ENCODE data around the gene BLOC1S5.
"Not testable (repeated sequence)": the region's sequence is repeated elsewhere in the genome, so short reads cannot be mapped to it uniquely, and the experiment has no call there.

Gene BLOC1S5

DNA sequence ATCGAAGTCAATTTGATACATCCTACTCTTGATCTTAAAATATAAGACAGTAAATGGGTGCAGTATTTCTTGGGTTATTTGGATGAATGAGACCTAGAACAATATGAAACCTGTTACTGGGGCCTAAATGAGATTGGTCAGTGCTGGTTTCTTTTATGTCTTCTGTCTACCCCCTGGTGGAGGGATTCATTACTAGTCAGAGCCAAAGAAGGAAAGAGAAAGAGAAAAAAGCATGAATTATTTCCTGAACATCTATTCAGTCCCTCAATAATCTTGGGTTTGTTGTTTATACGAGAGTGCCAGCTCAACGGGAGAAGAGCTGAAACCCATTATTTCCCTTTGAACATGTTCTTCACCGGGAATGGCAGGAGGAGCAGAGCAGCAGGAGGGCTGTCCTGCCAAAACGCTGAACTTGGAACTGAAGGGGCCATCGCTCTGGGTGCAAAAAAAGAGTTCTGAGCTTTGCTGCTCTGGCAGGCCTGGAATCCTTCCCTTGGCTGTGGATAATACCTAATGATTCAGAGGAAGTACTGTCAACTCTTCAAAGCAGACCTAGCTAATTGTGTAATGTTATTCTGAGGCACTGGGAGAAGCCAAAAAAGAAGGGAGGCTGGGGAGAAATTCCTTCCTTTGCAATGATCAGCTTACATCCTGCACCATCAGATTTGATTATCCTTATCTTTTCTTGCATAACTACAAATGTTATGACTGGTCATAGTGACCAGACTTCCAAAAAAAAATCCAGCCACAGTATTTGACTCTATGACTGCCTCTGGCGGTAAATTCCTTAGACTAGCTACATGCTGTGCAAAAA, 72.0 kb downstream of the BLOC1S5 start:
- peak; percentile 22 for DNase-seq

DNA sequence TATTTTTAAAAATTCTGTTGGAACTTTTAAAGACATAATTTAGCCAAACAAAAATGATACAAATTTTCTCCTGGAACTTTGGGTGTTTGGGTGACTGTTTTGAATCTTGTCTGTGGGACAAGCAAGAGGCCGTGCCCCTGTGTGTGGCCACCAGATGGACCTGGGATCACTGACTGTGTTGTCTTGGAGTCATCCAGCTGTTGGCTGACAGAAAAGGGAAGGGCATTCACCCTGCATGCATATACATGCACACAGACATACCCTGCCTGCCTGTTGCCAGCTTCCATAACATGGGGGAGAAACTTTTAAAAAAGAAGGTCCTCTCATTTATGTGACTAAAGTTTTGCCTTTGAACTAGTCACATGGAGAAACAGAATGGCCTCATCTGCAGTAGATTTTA, 72.7 kb downstream of the BLOC1S5 start:
- DNase-seq = no peak

DNA sequence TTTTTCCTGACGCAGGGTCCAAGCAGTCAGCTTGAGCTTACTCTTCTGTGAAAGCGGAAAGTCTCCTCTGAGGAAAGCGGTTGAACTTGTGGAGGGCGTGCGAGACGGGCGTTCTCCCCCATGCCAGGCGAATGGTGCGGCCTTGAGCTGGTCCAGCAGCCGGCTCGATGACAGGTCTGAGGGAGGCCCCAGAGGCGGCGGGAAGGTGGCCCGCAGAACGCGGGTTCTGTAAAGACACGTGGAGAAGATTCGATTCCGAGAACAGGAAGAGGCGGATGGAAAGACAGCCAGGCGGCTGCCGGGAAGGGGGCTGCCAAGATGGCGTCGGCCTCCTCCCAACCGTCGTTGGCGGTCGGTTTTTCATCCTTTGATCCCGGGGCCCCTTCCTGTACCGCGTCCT, 78.0 kb downstream of the BLOC1S5 start:
- DNase-seq = no peak

DNA sequence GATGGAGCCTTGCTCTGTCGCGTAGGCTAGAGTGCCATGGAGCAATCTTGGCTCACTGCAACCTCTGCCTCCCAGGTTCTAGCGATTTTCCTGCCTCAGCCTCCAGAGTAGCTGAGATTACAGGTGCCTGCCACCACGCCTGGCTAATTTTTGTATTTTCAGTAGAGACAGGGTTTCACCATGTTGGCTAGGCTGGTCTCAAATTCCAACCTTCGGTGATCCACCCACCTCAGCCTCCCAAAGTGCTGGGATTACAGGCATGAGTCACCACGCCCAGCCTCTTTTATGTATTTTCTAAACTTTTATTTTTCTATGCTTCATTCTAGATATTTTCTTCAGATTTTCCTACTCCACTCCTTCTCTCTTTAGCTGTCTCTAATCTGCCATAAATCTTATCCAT, 80.2 kb downstream of the BLOC1S5 start:
- not testable (repeated sequence) for DNase-seq

DNA sequence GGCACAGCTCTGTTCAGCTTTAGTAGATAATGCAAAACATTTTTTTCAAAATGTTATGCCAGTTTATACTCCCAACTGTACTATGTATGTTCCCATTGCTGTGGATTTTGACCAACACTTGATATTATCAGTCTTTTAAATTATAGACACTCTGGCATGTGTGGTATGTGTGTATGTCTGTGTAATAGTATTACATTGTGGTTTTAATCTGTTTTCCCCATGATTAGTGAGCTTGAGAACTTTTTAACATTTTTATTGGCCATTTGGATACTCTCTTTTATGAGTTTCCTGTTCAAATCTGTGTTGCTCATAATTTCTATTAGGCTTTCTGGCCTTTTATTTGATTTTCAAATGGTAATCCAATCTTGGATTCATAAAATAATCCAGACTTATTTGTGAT, 84.4 kb downstream of the BLOC1S5 start:
- no peak for DNase-seq

DNA sequence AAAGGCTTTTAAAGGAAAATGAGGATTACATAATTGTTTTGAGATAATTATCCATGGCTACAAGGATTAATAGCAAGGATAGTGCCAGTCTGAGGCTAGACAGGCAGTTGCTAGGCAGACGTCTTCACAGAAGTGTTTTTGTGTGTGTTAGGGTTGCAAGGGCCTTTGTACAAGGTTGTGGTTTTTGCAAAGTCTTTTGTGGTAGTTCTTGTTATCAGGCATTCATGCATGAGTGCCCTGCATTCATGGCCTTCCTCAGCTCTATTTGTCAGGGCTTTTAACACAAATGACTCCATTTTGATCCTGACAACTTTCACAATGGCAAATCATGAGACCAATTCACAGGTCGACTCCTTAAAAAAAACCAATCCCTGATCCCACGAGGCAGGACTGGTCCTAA, 85.5 kb downstream of the BLOC1S5 start:
- DNase-seq = no peak

DNA sequence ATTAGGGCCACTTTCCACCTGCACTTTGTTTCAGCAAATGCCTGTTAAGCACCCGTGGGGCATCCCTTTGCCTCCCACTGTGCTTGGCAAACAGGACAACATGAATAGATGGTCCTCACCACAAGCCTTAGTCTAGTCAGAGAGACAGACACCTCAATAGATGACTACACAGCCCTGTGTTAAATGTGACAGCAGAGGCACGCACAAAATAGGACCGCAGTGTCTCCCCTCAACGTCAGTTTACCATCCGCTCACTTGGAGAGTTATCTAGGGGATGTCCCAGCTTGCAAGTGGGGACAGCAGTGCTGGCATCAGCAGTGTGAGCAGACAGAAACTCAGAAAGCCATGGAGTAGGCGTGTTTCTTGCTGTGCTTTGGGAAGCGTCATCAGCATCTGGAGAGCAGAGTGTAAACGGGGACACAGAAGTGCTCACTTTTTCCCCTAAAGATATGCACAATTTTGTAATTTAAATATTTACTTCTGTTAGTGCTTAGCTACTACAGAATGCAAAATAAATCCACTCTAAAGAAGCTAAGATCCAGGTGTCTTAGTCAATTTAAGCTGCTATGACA, 87.6 kb downstream of the BLOC1S5 start:
- no peak for DNase-seq

DNA sequence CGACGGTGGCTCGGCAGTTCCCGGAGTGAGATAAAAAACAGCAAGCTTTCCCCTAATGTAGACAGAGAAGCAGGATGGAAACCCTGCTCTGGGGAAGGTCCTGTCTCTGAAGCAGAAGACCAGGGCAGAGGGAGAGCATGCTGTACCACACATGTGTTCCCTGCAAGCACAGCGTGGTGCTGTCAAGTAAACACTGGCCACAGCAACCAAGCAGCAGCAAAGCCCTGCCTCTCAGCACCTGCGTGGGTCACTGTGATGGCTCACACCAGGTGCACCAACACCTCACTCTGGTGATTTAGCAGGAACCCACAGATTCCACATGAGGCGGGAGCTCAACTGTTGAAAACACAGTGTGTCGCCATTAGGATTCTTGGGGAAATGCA, 88.4 kb downstream of the BLOC1S5 start:
- DNase-seq = no peak

DNA sequence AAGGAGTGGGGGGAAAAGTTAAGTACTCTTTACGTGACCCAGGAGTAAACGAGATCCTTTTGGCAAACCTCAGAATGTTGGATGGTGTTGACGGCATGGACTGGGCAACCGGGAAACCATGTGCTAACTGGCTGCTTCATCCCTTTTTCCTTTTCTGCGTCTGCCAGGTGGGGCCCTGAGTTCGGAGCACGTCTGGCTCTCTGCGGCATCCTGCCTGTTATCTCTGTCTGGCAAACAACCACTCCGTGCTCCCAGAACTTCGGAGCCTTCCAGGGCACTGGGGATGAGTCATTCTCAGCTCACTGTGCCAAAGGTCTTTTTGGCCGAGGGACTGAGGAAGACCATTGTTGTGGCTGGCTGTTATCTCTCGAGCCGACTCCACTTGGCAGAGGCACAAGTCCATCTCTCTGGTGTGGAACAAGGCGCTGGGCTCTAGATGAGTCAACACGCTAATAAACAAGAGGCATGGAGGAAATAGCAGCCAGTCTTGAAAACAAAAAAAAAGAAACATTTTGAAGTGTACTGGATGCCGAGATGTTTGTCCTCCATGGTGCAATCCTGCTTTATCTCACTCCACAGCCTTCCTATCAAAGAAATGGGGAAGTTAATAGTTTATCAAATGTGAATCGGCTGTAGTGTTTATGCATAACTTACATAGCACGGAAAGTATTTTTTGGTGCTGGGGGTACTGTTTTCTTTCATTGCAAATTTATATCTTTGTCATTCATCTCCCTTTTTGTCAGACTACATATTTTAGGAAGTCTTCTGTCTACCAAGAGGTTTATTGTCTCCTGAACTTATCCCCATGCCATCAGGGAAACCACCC, 89.0 kb downstream of the BLOC1S5 start:
- no peak for DNase-seq

DNA sequence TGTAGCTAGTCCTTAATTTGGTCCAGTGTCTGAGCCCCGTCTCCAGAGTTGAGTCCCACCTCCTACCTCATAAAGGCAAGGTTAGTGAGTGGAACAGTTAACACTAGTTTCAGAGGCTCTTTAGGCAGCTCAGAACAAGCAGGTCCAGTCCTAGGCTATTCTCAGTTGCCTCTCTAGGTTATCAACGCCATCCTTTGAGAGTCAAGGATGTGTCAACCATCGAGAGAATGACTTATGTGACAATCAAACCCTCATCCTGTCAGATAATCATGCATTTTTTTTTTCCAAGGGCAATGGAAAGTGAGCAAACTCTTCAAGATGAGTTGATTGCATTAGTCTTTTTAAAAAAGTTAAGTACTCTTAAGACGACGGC, 89.6 kb downstream of the BLOC1S5 start:
- DNase-seq = no peak

DNA sequence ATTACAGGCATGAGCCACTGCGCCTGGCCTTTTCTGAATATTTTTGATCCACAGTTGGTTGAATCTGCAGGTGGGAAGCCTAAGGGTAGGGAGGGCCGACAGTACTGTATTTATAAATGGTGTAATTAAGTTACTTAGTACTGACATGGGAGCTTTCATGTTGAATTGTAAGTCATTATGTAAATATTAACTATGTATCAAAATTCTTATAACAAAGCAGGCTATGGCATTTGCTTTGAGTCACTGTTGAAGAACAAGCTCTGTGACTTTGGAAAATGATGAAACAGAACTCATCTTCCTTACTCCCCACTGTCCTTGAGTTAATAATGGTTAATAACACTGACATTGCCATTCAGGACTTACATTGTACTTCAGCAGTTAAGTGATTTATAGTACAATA, 90.6 kb downstream of the BLOC1S5 start:
- no peak for DNase-seq

DNA sequence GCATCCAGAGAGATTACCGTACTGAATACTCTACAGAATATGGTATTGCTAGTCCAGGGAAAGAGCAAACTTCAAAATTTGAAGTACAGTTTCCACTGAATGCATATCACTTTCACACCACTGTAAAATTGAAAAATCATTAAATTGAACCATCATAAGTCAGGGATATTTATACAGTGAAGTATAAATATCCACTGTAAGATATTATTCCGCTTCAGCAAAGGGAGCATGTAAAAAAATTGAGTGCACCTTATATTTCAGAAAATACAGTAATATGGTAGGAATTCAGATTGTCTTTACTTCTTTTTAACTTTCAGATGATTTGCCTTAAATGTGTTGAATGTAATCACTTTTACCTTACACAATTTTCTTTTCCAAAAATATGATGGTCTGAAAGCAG, 92.7 kb downstream of the BLOC1S5 start:
- DNase-seq = no peak

DNA sequence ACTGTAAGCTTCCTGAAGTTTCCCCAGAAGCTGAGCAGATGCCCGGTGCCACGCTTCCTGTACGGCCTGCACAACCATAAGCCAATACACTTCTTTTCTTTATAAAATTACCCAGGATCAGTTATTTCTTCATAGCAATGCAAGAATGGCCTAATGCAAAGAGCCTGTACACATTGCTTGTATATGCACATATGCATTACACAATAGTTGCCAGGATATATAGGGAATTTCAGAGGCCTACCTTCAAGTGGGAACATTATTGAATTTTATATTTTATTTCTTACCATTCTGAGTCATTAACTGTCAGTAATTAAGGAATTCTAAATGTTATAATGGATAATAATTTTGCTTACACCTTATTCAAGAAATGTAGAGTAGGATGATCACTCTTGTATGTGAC, 93.6 kb downstream of the BLOC1S5 start:
- DNase-seq = no peak
